Activated naive CD4-positive, alpha-beta T cell treated with anti-CD3 and anti-CD28 coated beads, Interleukin-2, amount 10 ng/mL, durations not matched to agents 7 days and 5 days (primary cell): ENCODE data around the gene OR52H1.

Experiments
- CTCF ChIA-PET: fragments of 350-600 bp; sonication (Branson Sonifier 250); formaldehyde crosslinking; loops from one replicate; lab custom pipeline; 2021; ENCODE audit warnings: antibody characterized with exemption; lab: Charles Lee
- DNase-seq: peaks from one replicate; pipeline ENCODE4 v3.0.0-alpha.2; 2020
- H3K27ac Mint-ChIP-seq: one replicate; pipeline ENCODE4 v1.8.0; 2021; ENCODE audit warnings: mild to moderate bottlenecking, moderate library complexity, mixed read lengths
- H3K27me3 Mint-ChIP-seq: one replicate; pipeline ENCODE4 v1.8.0; 2021; ENCODE audit warnings: mild to moderate bottlenecking, mixed read lengths
- H3K36me3 Mint-ChIP-seq: one replicate; pipeline ENCODE4 v1.8.0; 2021; ENCODE audit warnings: mixed read lengths
- H3K4me1 Mint-ChIP-seq: one replicate; pipeline ENCODE4 v1.8.0; 2021; ENCODE audit warnings: mixed read lengths
- H3K4me3 Mint-ChIP-seq: one replicate; pipeline ENCODE4 v1.8.0; 2021; ENCODE audit warnings: mild to moderate bottlenecking, moderate library complexity, mixed read lengths
- H3K9me3 Mint-ChIP-seq: one replicate; pipeline ENCODE4 v1.8.0; 2021; ENCODE audit warnings: mixed read lengths

Gene OR52H1

DNA sequence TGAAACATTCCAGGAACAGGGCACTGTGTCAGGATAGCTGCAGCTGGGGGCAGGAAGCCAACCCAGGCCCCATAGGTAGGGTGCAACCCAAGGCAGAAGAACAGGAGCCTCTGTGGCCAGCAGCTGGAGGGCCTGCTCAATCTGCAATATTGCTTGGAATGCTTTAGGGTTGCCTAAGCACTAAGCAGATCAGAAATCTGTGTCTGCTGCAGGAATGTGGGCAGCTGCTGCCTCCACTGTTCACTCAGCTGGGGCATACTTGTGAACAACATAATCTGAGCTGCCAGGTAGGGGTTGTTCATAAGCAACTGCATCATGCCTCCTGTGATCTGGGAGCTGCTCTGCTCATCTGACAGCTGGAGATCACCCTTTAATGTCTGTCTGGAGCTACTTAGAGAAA lies 33.5 kb downstream of the OR52H1 start:
- Mint-ChIP-seq H3K4me3 (no peak overlapping the region), H3K27me3 (peaks cover 4% of the 10 kb centered on the region), H3K4me1 (no peaks in the 10 kb centered on the region), H3K9me3 (no peaks in the 10 kb centered on the region), H3K36me3 (no peaks in the 10 kb centered on the region), H3K27ac (no peak overlapping the region)
- CTCF ChIA-PET, result no interaction called here
- no peak for DNase-seq

DNA sequence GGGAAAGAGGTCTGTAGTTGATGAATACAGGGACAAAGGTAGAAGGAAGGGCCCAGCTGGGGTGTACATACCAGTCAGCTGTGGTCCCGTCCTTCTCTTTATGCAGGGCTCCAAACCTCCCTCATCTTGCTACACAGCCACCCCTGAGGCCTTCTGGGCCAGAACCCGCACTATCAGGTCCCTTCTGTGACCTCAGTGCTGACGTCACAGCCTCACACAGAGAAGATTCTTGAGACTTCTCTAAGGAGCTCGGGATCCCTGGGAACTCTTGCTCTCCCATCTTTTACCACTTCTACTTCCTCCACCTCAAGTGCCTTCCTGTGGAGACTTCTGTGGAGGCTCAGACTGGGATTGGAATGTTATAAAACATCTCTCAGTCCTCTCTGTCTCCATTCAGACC lies 38.5 kb downstream of the OR52H1 start, which contains the start of gene UBQLN3:
UBQLN3 (minus strand) TSS at position 155 of the 400 bp plus-strand sequence. CDS start 399 bp downstream, outside the sequence.
- no peak within 1 kb of the TSS for H3K4me3 Mint-ChIP-seq
- H3K36me3 Mint-ChIP-seq, result no peaks in the 10 kb centered on the region
- no peaks in the 10 kb centered on the region for H3K9me3 Mint-ChIP-seq
- H3K4me1 Mint-ChIP-seq, result no peaks in the 10 kb centered on the region
- CTCF ChIA-PET, result no interaction called here
- H3K27me3 Mint-ChIP-seq, result peaks cover 4% of the 10 kb centered on the region
- no peak within 1 kb of the TSS for H3K27ac Mint-ChIP-seq
- no peak for DNase-seq

DNA sequence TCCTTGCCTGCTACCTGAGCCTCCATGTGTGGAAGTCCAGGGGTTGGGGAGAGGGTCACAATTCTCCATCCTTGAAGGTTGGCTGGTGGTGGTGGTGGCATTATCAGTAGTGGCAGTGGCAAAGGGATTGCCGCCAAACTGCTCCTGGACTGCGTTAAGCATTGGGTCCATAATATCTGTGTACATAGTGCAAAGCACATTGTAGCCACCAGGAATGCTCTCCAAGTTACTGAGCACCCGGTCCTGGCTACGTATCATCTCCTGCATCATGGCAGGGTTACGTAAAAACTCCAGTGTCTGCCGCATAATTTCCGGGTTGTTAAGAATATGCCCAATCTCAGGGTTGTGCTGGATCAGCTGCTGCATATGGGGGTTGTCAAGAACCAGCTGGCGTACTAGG lies 39.7 kb downstream of the OR52H1 start:
- Mint-ChIP-seq H3K27ac (no peak overlapping the region), H3K9me3 (no peaks in the 10 kb centered on the region), H3K4me1 (no peaks in the 10 kb centered on the region), H3K27me3 (peaks cover 4% of the 10 kb centered on the region), H3K4me3 (no peak overlapping the region), H3K36me3 (no peaks in the 10 kb centered on the region)
- DNase-seq, result no peak
- CTCF ChIA-PET, result no interaction called here

DNA sequence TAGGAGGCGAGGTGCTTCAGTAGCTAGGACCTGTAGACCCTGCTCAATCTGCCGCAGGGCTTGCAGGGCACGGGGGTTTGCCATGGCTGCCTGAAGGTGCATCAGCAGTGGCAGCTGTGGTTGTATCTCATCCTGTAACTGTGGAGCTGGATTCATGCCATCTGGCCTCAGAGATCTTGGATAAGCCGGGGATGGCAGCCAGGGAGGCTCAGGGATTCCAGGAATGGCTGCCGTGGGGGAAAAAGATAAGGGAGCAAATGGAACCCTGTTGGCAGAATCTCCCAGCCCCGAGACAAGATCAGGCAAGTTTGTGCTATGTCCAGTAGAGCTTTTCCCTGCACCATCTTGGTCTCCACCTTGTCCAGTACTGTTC lies 40.4 kb downstream of the OR52H1 start:
- no peaks in the 10 kb centered on the region for H3K9me3 Mint-ChIP-seq
- peaks cover 4% of the 10 kb centered on the region for H3K27me3 Mint-ChIP-seq
- no peaks in the 10 kb centered on the region for H3K36me3 Mint-ChIP-seq
- no peaks in the 10 kb centered on the region for H3K4me1 Mint-ChIP-seq
- DNase-seq, result no peak
- H3K4me3 Mint-ChIP-seq, result no peak overlapping the region
- CTCF ChIA-PET, result no interaction called here
- H3K27ac Mint-ChIP-seq, result no peak overlapping the region

DNA sequence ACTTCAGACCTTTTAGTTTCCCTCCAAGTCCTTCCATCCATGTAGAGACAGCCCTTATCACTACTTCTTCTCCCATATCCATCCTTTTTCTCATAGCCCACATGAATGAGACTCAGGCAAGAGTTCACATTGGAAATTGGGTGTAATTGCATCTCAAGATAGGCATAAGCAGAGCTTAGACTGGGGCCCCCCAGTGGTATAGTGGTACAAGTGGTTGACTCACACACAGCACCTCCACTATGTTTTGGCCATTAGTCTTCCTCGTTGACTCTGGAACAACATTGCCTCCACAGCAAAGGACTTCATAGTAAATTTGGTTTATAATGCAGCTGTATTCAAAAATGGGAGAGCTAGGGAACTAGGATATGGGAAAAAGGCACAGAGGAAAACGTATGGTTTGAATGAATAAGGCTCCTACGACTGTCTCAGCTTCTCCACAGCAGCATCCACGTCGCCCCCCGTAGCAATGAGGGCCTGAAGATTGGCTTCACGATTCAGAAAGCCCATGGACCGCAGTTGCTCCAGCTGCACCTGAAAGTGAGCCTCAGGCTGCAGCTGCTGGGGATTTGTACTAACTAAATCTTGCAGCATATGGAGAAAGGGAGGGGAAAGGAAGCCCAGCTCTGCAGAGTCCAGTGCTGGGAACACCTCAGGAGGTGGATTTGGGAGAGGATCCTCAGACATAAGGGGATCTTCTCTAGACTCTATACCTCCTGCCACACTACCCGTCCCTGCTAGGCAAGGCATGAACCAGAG lies 41.0 kb downstream of the OR52H1 start:
- H3K4me1 Mint-ChIP-seq, result no peaks in the 10 kb centered on the region
- no peaks in the 10 kb centered on the region for H3K9me3 Mint-ChIP-seq
- peaks cover 4% of the 10 kb centered on the region for H3K27me3 Mint-ChIP-seq
- CTCF ChIA-PET, result no interaction called here
- no peak for DNase-seq
- H3K27ac Mint-ChIP-seq, result no peak overlapping the region
- no peak overlapping the region for H3K4me3 Mint-ChIP-seq
- no peaks in the 10 kb centered on the region for H3K36me3 Mint-ChIP-seq

DNA sequence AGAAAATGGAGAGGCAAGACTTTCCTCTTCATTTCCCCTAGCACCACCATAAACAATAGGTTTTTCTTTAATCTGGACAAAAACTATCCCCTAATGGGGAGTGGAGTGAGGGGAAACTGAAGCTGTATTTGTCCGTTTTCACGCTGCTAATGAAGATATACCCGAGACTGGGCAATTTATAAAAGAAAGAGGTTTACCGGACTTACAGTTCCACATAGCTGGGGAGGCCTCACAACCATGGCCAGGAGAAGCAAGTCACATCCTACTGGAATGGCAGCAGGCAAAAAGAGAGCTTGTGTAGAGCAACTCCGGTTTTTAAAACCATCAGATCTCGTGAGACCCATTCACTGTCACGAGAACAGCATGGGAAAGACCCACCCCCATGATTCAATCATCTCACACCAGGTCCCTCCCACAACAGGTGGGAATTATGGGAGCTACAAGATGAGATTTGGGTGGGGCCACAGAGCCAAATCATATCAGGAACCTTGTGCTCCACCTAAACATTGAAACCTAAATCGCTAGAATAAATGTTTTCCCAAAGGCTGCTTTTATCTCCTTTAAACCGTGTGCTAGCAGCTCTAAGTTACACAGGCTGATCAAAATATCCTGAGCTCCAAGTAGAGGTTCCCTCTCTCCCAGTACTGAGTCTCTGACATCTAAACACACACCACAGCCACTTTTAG lies 42.8 kb downstream of the OR52H1 start:
- Mint-ChIP-seq H3K4me1 (no peaks in the 10 kb centered on the region), H3K4me3 (no peak overlapping the region), H3K27me3 (peaks cover 2% of the 10 kb centered on the region), H3K9me3 (no peaks in the 10 kb centered on the region), H3K27ac (no peak overlapping the region), H3K36me3 (no peaks in the 10 kb centered on the region)
- CTCF ChIA-PET, result no interaction called here
- no peak for DNase-seq

DNA sequence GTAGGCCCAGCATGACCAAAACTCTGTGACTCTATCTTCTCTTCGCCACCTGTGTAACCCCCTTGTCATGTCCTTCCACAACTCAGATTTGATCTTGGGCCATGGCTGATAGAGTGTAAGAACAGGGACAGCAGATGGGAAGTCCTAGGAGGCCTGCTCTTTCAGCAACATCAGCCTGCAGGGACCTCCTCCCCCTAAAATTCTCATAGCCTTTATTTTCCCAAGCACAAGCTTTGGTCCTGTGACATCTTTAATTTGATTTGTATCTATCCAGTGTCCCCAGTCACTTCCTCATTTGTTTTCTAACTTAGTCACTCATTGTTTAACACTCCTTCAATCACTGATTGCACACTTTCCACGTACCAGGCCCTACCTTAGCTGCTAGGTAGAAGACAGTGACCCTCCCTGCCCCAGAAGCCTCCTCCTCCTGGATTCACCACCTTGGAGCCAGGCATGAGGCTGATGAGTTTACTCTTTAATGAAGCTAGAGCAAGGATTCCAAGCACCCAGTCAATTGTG lies 43.9 kb downstream of the OR52H1 start:
- Mint-ChIP-seq H3K4me1 (no peaks in the 10 kb centered on the region), H3K27ac (no peak overlapping the region), H3K36me3 (no peaks in the 10 kb centered on the region), H3K4me3 (no peak overlapping the region), H3K9me3 (no peaks in the 10 kb centered on the region), H3K27me3 (no peaks in the 10 kb centered on the region)
- CTCF ChIA-PET, result no interaction called here
- DNase-seq, result no peak

DNA sequence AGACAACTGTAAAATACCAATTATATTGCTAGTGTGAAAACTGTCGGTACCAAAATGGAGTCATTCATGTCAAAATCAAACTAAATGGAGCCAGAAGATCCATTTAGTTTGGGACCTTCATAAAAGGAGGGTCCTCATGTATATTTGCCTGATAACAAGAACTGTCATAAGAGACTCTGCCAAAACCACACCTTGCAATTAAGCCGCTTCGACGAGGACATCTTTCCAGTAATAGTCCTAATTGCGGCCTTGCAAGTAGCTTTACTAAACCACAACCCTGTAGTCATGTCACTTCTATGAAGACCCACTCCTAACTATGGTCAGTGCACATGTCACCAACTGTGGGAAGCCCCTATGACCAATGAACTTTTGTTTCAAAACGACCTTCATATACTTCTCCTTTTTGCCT lies 47.9 kb downstream of the OR52H1 start:
- CTCF ChIA-PET, result no interaction called here
- no peaks in the 10 kb centered on the region for H3K36me3 Mint-ChIP-seq
- H3K4me3 Mint-ChIP-seq, result no peak overlapping the region
- no peaks in the 10 kb centered on the region for H3K9me3 Mint-ChIP-seq
- no peak overlapping the region for H3K27ac Mint-ChIP-seq
- H3K4me1 Mint-ChIP-seq, result no peaks in the 10 kb centered on the region
- DNase-seq, result no peak
- H3K27me3 Mint-ChIP-seq, result peaks cover 3% of the 10 kb centered on the region

DNA sequence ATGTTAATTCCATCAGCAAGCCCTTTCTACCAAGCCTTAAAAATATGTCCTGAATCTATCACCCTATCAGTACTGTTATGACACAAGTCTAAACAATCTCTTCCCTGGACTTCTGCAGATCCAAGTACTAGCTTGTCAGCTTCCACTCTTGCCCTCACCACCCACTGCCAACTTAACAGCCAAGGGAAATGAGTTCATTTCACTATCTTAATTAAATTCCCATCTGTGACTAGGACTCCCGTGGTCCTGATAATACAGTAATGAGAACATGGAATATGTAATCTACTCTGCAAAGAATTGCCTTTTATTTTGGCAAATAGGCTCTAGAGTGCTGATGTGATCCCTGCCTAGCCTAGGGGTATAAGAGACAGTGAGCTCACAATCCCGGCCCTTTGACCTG lies 48.7 kb downstream of the OR52H1 start:
- Mint-ChIP-seq H3K9me3 (no peaks in the 10 kb centered on the region), H3K27me3 (peaks cover 3% of the 10 kb centered on the region), H3K4me3 (no peak overlapping the region), H3K27ac (no peak overlapping the region), H3K36me3 (no peaks in the 10 kb centered on the region), H3K4me1 (no peaks in the 10 kb centered on the region)
- CTCF ChIA-PET, result no interaction called here
- DNase-seq, result no peak
